HG03280 (cell line): ENCODE results near the gene ADRA2A.

Experiments used
- ATAC-seq: cut with Tn5 transposase; IDR thresholded peaks from one replicate; pipeline ENCODE4 v1.9.1; 2021; ENCODE audit warnings: mild to moderate bottlenecking, moderate library complexity; ENCODE audit not compliant: unreplicated experiment

The ADRA2A gene

DNA sequence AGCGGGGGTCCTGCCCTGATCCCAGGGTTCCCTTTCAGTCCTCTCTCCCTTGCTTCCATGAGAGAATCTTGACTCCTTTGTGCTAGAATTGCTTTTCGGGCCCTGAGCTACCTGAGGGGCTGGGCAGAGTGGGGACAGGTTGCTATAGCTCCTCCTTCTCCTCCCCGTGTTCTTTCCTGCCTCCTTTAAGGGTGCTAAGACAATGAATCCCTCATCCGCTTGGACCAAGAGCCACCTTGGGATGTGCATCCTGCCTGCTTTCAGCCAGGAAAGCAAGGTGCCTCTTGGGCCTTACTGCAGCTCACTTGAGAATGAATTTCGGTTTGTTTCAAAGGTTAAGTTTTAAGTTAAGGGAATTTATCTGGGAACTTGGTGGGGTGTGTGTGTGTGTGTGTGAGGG lies 53.6 kb downstream of the ADRA2A start:
- ATAC-seq: no peak
